Mucosa of stomach (tissue), 1 donor: ENCODE measurements around the gene ARMH2.
"Not testable (repeated sequence)": the region's sequence is repeated elsewhere in the genome, so short reads cannot be mapped to it uniquely, and the experiment has no call there.

Source experiments
- H3K27me3 ChIP-seq: one replicate; pipeline ENCODE4 v1.7.0; 2013; ENCODE audit warnings: mild to moderate bottlenecking, low read length; ENCODE audit not compliant: control insufficient read depth, insufficient read depth
- H3K36me3 ChIP-seq: one replicate; pipeline ENCODE4 v1.7.0; 2013; ENCODE audit warnings: low read length; ENCODE audit not compliant: control insufficient read depth, insufficient read depth
- H3K4me1 ChIP-seq: one replicate; pipeline ENCODE4 v1.7.0; 2013; ENCODE audit warnings: mild to moderate bottlenecking, low read length; ENCODE audit not compliant: control insufficient read depth, insufficient read depth
- H3K4me3 ChIP-seq: one replicate; pipeline ENCODE4 v1.7.0; 2013; ENCODE audit warnings: low read length
- H3K9ac ChIP-seq: one replicate; pipeline ENCODE4 v1.7.0; 2013; ENCODE audit warnings: mild to moderate bottlenecking, low read length, moderate library complexity
- H3K9me3 ChIP-seq: one replicate; pipeline ENCODE4 v1.7.0; 2013; ENCODE audit warnings: mild to moderate bottlenecking, low read length, moderate library complexity; ENCODE audit not compliant: control insufficient read depth
- donor health status: Pancreatic carcinoma.

Gene ARMH2

DNA sequence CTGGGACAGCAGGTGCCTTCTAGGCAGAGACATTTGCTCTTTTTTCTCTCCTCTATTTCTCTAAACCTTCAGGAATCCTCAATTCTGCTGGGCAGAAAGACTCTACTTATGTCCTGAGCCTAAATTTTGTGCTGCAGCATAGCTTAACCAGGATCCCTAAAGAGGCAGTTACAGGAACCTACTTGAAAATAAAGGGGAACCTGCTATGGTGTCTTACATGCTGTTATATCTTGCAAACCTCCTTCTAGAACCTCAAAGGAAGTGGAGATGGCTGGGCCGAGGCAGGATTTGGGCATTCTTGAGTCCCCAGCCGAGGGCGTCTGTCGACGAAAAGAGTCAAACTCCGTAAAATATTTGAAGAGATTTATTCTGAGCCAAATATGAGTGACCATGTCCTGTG is 41.1 kb downstream of the ARMH2 start:
- Histone ChIP-seq H3K27me3 (no peaks in the 10 kb centered on the region), H3K4me1 (peaks cover 4% of the 10 kb centered on the region), H3K9me3 (no peaks in the 10 kb centered on the region), H3K36me3 (no peaks in the 10 kb centered on the region), H3K4me3 (no peak overlapping the region), H3K9ac (no peak overlapping the region)

DNA sequence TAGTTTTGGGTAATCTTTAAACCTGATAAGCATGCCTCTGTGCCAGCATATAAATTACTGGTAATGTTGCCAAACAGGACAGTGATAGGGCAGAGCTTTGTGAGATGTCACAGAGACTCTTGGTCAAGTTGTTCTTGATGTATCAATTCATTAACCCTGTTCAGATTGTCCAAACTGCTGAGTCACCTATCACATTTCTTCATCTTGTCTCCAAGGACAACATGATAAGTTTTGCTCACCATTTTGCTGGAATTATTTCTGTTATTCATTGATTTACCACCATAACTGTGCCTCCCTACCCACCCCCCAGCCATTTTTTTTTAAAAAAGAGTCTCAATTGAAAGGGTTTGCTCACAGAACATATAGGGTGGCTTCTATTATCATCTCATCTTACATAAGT is 43.4 kb downstream of the ARMH2 start:
- Histone ChIP-seq H3K9ac (no peak overlapping the region), H3K4me3 (no peak overlapping the region), H3K36me3 (no peaks in the 10 kb centered on the region), H3K4me1 (peaks cover 4% of the 10 kb centered on the region), H3K27me3 (no peaks in the 10 kb centered on the region), H3K9me3 (no peaks in the 10 kb centered on the region)

DNA sequence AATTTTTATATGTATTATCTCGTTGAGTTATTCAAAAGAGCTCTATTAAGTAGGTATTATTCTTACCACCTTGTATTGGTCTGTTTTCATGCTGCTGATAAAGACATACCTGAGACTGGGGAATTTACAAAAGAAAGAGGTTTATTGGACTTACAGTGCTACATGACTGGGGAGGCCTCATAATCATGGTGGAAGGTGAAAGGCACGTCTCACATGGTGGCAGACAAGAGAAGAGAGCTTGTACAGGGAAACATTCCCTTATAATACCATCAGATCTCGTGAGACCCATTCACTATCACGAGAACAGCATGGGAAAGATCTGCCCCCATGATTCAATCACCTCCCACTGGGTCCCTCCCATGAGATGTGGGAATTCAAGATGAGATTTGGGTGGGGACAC is 44.3 kb downstream of the ARMH2 start:
- not testable (repeated sequence) for H3K36me3 ChIP-seq, H3K4me3 ChIP-seq

DNA sequence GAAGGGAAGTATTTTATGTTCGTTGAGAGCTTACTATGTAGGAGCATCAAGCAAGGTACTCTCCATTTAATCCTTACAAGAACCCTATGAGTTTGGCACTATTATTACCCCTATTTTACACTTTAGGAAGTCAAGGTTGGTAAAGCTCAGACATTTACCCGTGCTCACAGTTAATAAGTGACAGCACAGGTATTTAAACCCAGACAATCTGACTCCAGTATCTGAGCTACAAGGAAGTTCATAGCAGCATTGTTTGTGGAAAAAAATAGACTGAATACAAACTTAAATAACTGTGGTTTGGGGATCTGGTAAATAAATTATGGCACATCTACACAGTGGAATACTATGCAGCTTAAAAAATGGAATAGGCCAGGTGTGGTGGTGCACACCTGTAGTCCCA is 45.2 kb downstream of the ARMH2 start:
- no peaks in the 10 kb centered on the region for H3K36me3 ChIP-seq
- no peak overlapping the region for H3K9ac ChIP-seq
- peaks cover 4% of the 10 kb centered on the region for H3K4me1 ChIP-seq
- no peaks in the 10 kb centered on the region for H3K9me3 ChIP-seq
- no peak overlapping the region for H3K4me3 ChIP-seq
- H3K27me3 ChIP-seq: no peaks in the 10 kb centered on the region

More for the DNA sequence above, 44.3 kb downstream of the ARMH2 start:
- not testable (repeated sequence) for H3K9me3 ChIP-seq, H3K27me3 ChIP-seq, H3K4me1 ChIP-seq, H3K9ac ChIP-seq

DNA sequence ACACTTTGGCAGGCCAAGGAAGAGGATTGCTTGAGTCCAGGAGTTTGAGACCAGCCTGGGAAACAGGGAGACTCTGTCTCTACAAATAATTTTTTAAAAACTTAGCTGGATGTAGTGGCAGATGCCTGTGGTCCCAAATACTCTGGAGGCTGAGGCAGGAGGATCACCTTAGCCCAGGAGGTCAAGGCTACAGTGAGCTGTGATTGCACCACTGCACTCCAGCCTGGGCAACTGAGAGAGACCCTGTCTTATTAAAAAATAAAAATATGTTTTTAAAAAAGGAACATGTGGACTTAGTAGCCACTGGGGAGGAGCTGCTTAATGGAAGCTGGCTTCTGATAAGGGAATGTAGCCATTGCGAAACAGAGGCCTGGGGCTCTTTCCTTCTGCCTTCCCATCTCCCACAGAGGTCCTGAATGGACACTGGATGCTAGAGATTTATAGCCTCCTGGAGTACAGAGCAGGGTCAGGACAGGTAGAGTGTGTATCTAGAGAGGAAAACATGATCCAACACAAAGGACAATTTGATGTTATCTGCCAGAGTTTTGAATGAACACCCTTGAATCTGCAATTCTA is 45.7 kb downstream of the ARMH2 start:
- Histone ChIP-seq H3K9ac (no peak overlapping the region), H3K4me3 (no peak overlapping the region), H3K9me3 (no peaks in the 10 kb centered on the region), H3K36me3 (no peaks in the 10 kb centered on the region), H3K4me1 (peaks cover 4% of the 10 kb centered on the region), H3K27me3 (no peaks in the 10 kb centered on the region)

DNA sequence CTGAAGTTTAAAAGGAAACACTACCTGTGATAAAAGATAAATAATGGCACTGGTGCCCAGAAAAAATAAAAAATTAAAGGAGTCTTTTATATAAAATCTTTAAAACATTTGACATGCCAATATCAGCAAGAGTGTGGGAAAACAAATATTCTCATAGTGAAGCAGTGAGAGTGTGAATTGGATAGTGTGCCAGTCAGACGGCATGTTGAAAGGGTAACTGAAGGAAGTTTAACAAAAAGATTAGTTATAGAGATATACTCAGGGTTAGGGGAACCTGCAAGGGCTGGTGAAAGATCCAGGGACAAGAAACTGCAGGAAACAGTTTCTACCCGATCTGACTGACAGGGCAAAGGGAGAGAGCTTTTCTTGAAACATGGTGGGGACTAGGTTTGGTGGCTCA is 46.2 kb downstream of the ARMH2 start:
- Histone ChIP-seq H3K36me3 (no peaks in the 10 kb centered on the region), H3K9ac (no peak overlapping the region), H3K27me3 (no peaks in the 10 kb centered on the region), H3K9me3 (no peaks in the 10 kb centered on the region), H3K4me3 (no peak overlapping the region), H3K4me1 (peaks cover 4% of the 10 kb centered on the region)

DNA sequence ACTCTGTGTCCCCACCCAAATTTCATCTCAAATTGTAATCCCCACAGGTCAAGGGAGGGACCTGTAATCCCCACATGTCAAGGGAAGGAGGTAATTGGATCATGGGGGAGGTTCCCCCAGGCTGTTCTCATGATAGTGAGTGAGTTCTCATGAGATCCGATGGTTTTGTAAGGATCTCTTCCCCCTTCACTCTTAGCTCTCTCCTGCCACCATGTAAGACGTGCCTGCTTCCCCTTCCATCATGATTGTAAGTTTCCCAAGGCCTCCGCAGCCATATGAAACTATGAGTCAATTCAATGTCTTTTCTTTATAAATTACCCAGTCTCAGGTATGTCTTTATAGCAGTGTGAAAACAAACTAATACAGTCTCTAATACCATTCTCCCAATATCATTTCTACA is 47.8 kb downstream of the ARMH2 start:
- H3K4me1 ChIP-seq, H3K4me3 ChIP-seq, H3K27me3 ChIP-seq, H3K9me3 ChIP-seq, H3K9ac ChIP-seq, H3K36me3 ChIP-seq: not testable (repeated sequence)

DNA sequence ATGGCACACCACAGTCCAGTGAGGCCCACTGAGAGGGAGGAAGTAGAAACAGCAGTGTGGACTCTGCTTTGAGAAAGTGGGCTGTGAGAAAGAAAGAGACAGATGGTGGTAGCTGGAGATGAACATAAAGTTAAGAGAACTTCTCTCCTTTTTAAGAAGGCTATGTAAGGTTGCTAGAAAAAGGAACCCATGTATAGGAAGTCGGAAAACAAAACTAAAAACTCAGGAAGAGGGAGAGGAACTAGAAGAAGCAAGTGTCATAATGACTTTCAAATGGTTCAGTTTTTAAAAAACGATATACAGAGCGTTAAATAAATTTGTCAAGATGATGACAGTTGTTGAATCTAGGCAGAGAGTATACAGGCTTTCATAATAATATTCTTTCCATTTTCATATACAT is 49.4 kb downstream of the ARMH2 start:
- H3K27me3 ChIP-seq: no peaks in the 10 kb centered on the region
- no peaks in the 10 kb centered on the region for H3K36me3 ChIP-seq

More for the DNA sequence above, 49.4 kb downstream of the ARMH2 start:
- no peaks in the 10 kb centered on the region for H3K9me3 ChIP-seq
- no peak overlapping the region for H3K4me3 ChIP-seq
- no peak overlapping the region for H3K9ac ChIP-seq
- H3K4me1 ChIP-seq: no peaks in the 10 kb centered on the region
